Anterior cingulate cortex (tissue), 58 donors: ENCODE measurements around the gene ZEB1.

Experiments used
- DNase-seq, 58 donors: peaks; one replicate each; lab custom pipeline; 2025; lab: John Stamatoyannopoulos, UW

The ZEB1 gene

GRCh38 chr10:31574577-31574976 is 255.6 kb downstream of the ZEB1 start:
- no peak for DNase-seq

GRCh38 chr10:31578181-31578852 is 259.3 kb downstream of the ZEB1 start:
- DNase-seq, result no peak

- no peak for DNase-seq
These were observed 259.9 kb downstream of the ZEB1 start for GRCh38 chr10:31578951-31579350.
